SK-N-SH (cell line): ENCODE data around the gene TTC9.

ENCODE experiments used
- EP300 ChIP-seq, 2 experiments: IDR thresholded peaks; 2 replicates each; pipeline versions ENCODE4 v1.4.0 to v1.6.1; 2012; ENCODE audit warnings: borderline replicate concordance in 1 of 2, low read depth in 1 of 2, low read length in 1 of 2
- EZH2phosphoT487 ChIP-seq: fragments of 200-600 bp; sonication (generic); IDR thresholded peaks from 2 replicates; pipeline ENCODE4 v1.6.1; 2017; ENCODE audit warnings: low read depth, mixed run types, mild to moderate bottlenecking, antibody characterized with exemption, moderate library complexity, borderline replicate concordance
- FOXJ3 ChIP-seq: sonication (generic); formaldehyde crosslinking; IDR thresholded peaks from 2 replicates; pipeline ENCODE4 v1.5.1; 2020; ENCODE audit warnings: mild to moderate bottlenecking, missing genetic modification reagents
- JUND ChIP-seq: IDR thresholded peaks from 2 replicates; pipeline ENCODE4 v1.4.0; 2012
- MEF2A ChIP-seq: IDR thresholded peaks from 2 replicates; pipeline ENCODE4 v1.4.0; 2012; ENCODE audit warnings: low read depth, borderline replicate concordance
- SMC3 ChIP-seq: IDR thresholded peaks from 2 replicates; pipeline ENCODE4 v1.6.1; 2012; ENCODE audit warnings: low read depth, low read length, improper control_type of control experiment
- TAF1 ChIP-seq: IDR thresholded peaks from 2 replicates; pipeline ENCODE4 v1.6.1; 2012; ENCODE audit warnings: low read depth, mild to moderate bottlenecking, low read length, moderate library complexity, borderline replicate concordance
- TEAD4 ChIP-seq: IDR thresholded peaks from 2 replicates; pipeline ENCODE4 v1.4.0; 2012; ENCODE audit warnings: mild to moderate bottlenecking, borderline replicate concordance; ENCODE audit not compliant: insufficient read depth
- YY1 ChIP-seq: IDR thresholded peaks from 2 replicates; pipeline ENCODE4 v1.4.0; 2012; ENCODE audit warnings: low read depth, mild to moderate bottlenecking
- TF ChIP-seq, protein P1 (sequence below): IDR thresholded peaks from 2 replicates; pipeline ENCODE4 v1.6.1; 2012; ENCODE audit warnings: mild to moderate bottlenecking, low read depth, low read length, moderate library complexity
- TF ChIP-seq, protein P2 (sequence below): fragments of 200-600 bp; sonication (generic); IDR thresholded peaks from 2 replicates; pipeline ENCODE4 v1.6.1; 2017; ENCODE audit warnings: antibody characterized with exemption, mild to moderate bottlenecking, moderate library complexity
- TF ChIP-seq, protein P3 (sequence below): fragments of 150-350 bp; IDR thresholded peaks from 2 replicates; pipeline ENCODE4 v1.6.1; 2016; ENCODE audit warnings: mild to moderate bottlenecking, low read depth, low read length

DNA sequence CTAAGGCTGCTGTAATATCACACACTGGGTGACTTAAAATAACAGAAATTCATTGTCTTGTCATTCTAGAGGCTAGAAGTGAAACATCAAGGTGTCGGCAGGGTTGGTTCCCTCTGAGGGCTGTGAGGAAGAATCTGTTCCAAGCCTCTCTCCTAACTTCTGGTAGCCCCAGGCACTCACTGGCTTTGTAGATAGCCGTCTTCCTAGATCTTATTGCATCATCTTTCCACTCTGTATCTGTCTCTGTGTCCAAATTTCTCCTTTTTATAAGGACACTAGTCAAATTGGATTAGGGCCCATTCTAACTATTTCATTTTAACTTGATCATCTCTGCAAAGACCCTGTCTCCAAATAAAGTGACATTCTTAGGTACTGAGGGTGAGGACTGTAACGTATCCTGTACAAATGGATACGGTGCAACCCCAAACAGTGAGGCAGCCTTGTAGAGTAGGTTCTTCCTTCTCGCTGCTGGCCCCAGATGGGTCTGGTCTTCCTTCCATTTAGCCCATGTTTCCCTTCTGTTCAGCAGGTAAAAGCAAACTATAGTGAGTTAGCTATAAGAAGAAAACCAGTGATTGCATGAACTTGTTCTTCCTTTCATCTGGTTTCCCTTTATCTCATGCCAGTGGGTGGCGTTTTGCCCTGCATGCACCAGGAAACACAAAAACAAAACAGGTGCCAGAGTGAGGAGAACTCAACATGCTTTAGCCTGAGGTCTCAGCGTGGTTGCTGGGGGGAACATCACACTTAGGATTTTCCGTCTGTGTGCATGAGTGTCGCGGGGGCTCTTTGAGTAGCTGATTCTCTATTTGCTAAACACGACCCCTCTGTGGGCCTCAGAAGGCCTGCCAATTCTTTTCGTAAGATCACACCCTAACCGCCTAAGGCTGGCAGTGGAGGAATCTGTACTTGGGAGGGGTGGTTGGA, 19.5 kb downstream of the TTC9 start:
- TF ChIP-seq YY1 (no peak), TEAD4 (no peak), EP300 (IDR thresholded peaks at IDR 0.05; ENCODE audit: borderline replicate concordance in 1 of 2, low read depth in 1 of 2, low read length in 1 of 2) (no peak), TAF1 (no peak), MEF2A (no peak), EZH2phosphoT487 (no peak), FOXJ3 (CRISPR knock-in tag) (no peak), JUND (no peak), SMC3 (no peak)
- TF ChIP-seq, protein P1, sequence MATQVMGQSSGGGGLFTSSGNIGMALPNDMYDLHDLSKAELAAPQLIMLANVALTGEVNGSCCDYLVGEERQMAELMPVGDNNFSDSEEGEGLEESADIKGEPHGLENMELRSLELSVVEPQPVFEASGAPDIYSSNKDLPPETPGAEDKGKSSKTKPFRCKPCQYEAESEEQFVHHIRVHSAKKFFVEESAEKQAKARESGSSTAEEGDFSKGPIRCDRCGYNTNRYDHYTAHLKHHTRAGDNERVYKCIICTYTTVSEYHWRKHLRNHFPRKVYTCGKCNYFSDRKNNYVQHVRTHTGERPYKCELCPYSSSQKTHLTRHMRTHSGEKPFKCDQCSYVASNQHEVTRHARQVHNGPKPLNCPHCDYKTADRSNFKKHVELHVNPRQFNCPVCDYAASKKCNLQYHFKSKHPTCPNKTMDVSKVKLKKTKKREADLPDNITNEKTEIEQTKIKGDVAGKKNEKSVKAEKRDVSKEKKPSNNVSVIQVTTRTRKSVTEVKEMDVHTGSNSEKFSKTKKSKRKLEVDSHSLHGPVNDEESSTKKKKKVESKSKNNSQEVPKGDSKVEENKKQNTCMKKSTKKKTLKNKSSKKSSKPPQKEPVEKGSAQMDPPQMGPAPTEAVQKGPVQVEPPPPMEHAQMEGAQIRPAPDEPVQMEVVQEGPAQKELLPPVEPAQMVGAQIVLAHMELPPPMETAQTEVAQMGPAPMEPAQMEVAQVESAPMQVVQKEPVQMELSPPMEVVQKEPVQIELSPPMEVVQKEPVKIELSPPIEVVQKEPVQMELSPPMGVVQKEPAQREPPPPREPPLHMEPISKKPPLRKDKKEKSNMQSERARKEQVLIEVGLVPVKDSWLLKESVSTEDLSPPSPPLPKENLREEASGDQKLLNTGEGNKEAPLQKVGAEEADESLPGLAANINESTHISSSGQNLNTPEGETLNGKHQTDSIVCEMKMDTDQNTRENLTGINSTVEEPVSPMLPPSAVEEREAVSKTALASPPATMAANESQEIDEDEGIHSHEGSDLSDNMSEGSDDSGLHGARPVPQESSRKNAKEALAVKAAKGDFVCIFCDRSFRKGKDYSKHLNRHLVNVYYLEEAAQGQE = no peak
- TF ChIP-seq, protein P2, sequence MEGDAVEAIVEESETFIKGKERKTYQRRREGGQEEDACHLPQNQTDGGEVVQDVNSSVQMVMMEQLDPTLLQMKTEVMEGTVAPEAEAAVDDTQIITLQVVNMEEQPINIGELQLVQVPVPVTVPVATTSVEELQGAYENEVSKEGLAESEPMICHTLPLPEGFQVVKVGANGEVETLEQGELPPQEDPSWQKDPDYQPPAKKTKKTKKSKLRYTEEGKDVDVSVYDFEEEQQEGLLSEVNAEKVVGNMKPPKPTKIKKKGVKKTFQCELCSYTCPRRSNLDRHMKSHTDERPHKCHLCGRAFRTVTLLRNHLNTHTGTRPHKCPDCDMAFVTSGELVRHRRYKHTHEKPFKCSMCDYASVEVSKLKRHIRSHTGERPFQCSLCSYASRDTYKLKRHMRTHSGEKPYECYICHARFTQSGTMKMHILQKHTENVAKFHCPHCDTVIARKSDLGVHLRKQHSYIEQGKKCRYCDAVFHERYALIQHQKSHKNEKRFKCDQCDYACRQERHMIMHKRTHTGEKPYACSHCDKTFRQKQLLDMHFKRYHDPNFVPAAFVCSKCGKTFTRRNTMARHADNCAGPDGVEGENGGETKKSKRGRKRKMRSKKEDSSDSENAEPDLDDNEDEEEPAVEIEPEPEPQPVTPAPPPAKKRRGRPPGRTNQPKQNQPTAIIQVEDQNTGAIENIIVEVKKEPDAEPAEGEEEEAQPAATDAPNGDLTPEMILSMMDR = no peak
- TF ChIP-seq, protein P3, sequence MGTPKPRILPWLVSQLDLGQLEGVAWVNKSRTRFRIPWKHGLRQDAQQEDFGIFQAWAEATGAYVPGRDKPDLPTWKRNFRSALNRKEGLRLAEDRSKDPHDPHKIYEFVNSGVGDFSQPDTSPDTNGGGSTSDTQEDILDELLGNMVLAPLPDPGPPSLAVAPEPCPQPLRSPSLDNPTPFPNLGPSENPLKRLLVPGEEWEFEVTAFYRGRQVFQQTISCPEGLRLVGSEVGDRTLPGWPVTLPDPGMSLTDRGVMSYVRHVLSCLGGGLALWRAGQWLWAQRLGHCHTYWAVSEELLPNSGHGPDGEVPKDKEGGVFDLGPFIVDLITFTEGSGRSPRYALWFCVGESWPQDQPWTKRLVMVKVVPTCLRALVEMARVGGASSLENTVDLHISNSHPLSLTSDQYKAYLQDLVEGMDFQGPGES = no peak
